Heart left ventricle (tissue), 16 donors: ENCODE measurements around the gene CEP63. TPM values are rescaled to one million over a fixed set of nuclear protein-coding genes. Genes with fewer than 3 reads are reported as not detected.

Experiments used
- ATAC-seq, 4 donors: fragments of 200-7000 bp; cut with Tn5 transposase; one replicate each; pipeline ENCODE4 v1.9.1; 2020 to 2022; ENCODE audit warnings: moderate library complexity in 4 of 4, mild to moderate bottlenecking in 3 of 4, moderate number of reproducible peaks in 1 of 4
- DNase-seq, 5 donors: peaks; one replicate each; pipeline ENCODE4 v3.0.0-alpha.2; 2020
- H3K27ac ChIP-seq, 12 donors: fragments of 200-600 bp; sonication (generic) in 4 of 12; one replicate each; pipeline versions ENCODE4 v1.5.0 to v1.8.0; 2016 to 2022; ENCODE audit warnings: mild to moderate bottlenecking in 2 of 12
- H3K27me3 ChIP-seq, 9 donors: fragments of 200-600 bp; sonication (generic) in 2 of 9; one replicate each; pipeline versions ENCODE4 v1.5.1 to v1.8.0; 2016 to 2022; ENCODE audit warnings: mild to moderate bottlenecking in 3 of 9
- H3K36me3 ChIP-seq, 9 donors: fragments of 200-600 bp; sonication (generic) in 2 of 9; one replicate each; pipeline versions ENCODE4 v1.5.0 to v1.8.0; 2018 to 2022; ENCODE audit warnings: mild to moderate bottlenecking in 2 of 9
- H3K4me1 ChIP-seq, 12 donors: fragments of 200-600 bp; sonication (generic) in 4 of 12; one replicate each; pipeline versions ENCODE4 v1.5.0 to v1.8.0; 2016 to 2022; ENCODE audit warnings: mild to moderate bottlenecking in 3 of 12
- H3K4me3 ChIP-seq, 12 donors: fragments of 200-600 bp; sonication (generic) in 4 of 12; one replicate each; pipeline versions ENCODE4 v1.5.0 to v1.8.0; 2017 to 2022; ENCODE audit warnings: mild to moderate bottlenecking in 9 of 12, moderate library complexity in 4 of 12
- H3K9me3 ChIP-seq, 12 donors: fragments of 200-600 bp; sonication (generic) in 4 of 12; one replicate each; pipeline versions ENCODE4 v1.5.0 to v1.8.0; 2016 to 2022; ENCODE audit warnings: mild to moderate bottlenecking in 1 of 12
- CTCF ChIP-seq, 12 donors: fragments of 200-600 bp; sonication (generic) in 4 of 12; IDR thresholded peaks; one replicate each; pipeline versions ENCODE4 v1.5.0 to v1.8.0; 2018 to 2022; ENCODE audit warnings: antibody characterized with exemption in 12 of 12, mild to moderate bottlenecking in 5 of 12
- POLR2A ChIP-seq, 2 donors: fragments of 450-650 bp; IDR thresholded peaks; one replicate each; pipeline ENCODE4 v1.6.1; 2017; ENCODE audit warnings: antibody characterized with exemption in 2 of 2, mild to moderate bottlenecking in 2 of 2, moderate library complexity in 2 of 2
- WGBS, 4 donors: extraction: QIAGEN DNeasy Blood & Tissue Kit in 2 of 4; methylation state at CpG; one replicate each; pipeline versions ENCODE4 v1.1.5 to v1.1.7; 2013 to 2018; 5-methylcytosine and 5-hydroxymethylcytosine counted together
- intact Hi-C, 10 donors: fragments of 100-400 bp; cut with DNase I; formaldehyde crosslinking; loops; one replicate each; pipeline versions ENCODE4 v1.11.1 to v1.14.2; 2022
- polyA plus RNA-seq, 2 donors: library from polyadenylated mRNA; stranded (reverse); fragments of 200-250 nt; gene quantifications; one replicate each; pipeline ENCODE4 v1.2.3, GENCODE V29; 2013
- total RNA-seq, 9 donors: library from RNA; depleted of rRNA in 2 of 9; stranded (reverse); fragments of >200 nt in 2 of 9; fragmentation: NEBNext Ultra II Directional in 3 of 9; extraction: Animal tissue kit (Norgen Biotek cat#: 25700) in 3 of 9; gene quantifications; one replicate each; pipeline versions ENCODE4 v1.1.0 to v1.2.4, GENCODE V29; 2016 to 2023
- donor health status: ischemic (EF 13 %, LVEDD 7.1; RV severe dilation, severe dysfunction).
- donor health status: healthy with polysubstance abuse.
- donor health status: DM: no; HTN: yes; CAD: no.
- donor health status: DM: no; HTN: no; CAD: no.
- donor health status: ischemic (EF 25% LVEDD 6.9; RV normal size, moderate dysfunction).
- donor health status: ischemic (EF 25% LVEDD 5.7; RV mildly dilated, moderate dysfunction).
- donor health status: healthy.
- donor health status: DM: yes; HTN: yes; CAD: no.
- donor health status: ischemic (EF 35%, LVEDD 5.7; RV mildly dilated, moderate dysfunction).
- donor health status: nonischemic (EF 11% LVEDD 7.7; RV severe dilation, severe dysfunction).
- donor health status: DM: yes; HTN: yes; CAD: no.
- donor health status: PGD.
- donor health status: ischemic (EF 29% LVEDD 5.4; RV normal size, mild dysfunction).
- donor health status: nonischemic (EF 23%, LVEDD 6.1; RV moderate dilation, normal function).

Gene CEP63
- total and polyA plus RNA-seq, 11 donors = 19.1 to 35.3 (median 29.5) TPM

- H3K36me3 ChIP-seq = peaks cover 0 to 3% (median 0%) of the 10 kb centered on the region in 9 donors
- 90 to 100% (median 95%) methylated on average over 3 to 4 of the region's 4 CpGs for WGBS, 4 donors
- H3K27ac ChIP-seq = no peak overlapping the region
- peaks cover 0 to 46% (median 35%) of the 10 kb centered on the region in 12 donors for H3K9me3 ChIP-seq
- peak in 3 of 12 donors; percentile 2 to 14 (median 11) for TF ChIP-seq CTCF (IDR thresholded peaks at IDR 0.05)
- TF ChIP-seq POLR2A (IDR thresholded peaks at IDR 0.05) = no peak
- DNase-seq = peak in 1 of 5 donors; percentile 57
- intact Hi-C loops = no loop called here
- peaks cover 0 to 16% (median 0%) of the 10 kb centered on the region in 12 donors for H3K4me1 ChIP-seq
- no peaks in the 10 kb centered on the region for H3K27me3 ChIP-seq
- peak in 2 of 4 donors; percentile 28 to 64 for ATAC-seq
- H3K4me3 ChIP-seq = no peak overlapping the region
Measured at GRCh38 chr3:134527037-134527436, 41.2 kb downstream of the CEP63 start.

GRCh38 chr3:134527538-134528186, 41.8 kb downstream of the CEP63 start:
- DNase-seq = no peak
- Histone ChIP-seq H3K27ac (no peak overlapping the region), H3K9me3 (peaks cover 0 to 40% (median 32%) of the 10 kb centered on the region in 12 donors), H3K4me1 (peaks cover 0 to 16% (median 0%) of the 10 kb centered on the region in 12 donors), H3K36me3 (peaks cover 0 to 6% (median under 1%) of the 10 kb centered on the region in 9 donors), H3K4me3 (no peak overlapping the region), H3K27me3 (no peaks in the 10 kb centered on the region)
- TF ChIP-seq POLR2A (IDR thresholded peaks at IDR 0.05) (no peak), CTCF (IDR thresholded peaks at IDR 0.05) (no peak)
- WGBS, 4 donors = 77 to 90% (median 84%) methylated on average over 6 to 7 of the region's 7 CpGs
- intact Hi-C loops = no loop called here
- peak; percentile 34 to 69 (median 55) for ATAC-seq

GRCh38 chr3:134533493-134533892, 47.6 kb downstream of the CEP63 start:
- no peak for DNase-seq
- Histone ChIP-seq H3K9me3 (no peaks in the 10 kb centered on the region), H3K36me3 (peaks cover 0 to 60% (median 31%) of the 10 kb centered on the region in 9 donors), H3K4me1 (peaks cover 0 to 16% (median 0%) of the 10 kb centered on the region in 12 donors), H3K27ac (no peak overlapping the region), H3K4me3 (no peak overlapping the region), H3K27me3 (no peaks in the 10 kb centered on the region)
- TF ChIP-seq POLR2A (IDR thresholded peaks at IDR 0.05) (no peak), CTCF (IDR thresholded peaks at IDR 0.05) (no peak)
- intact Hi-C loops = no loop called here
- ATAC-seq = no peak
- whole genome bisulfite sequencing, 4 donors = 72 to 90% (median 81%) methylated on average over 1 of the region's 1 CpG

- no peak overlapping the region for H3K27ac ChIP-seq
- H3K4me3 ChIP-seq = no peak overlapping the region
- DNase-seq (no peak), ATAC-seq (no peak)
- H3K4me1 ChIP-seq = peaks cover 0 to 12% (median 0%) of the 10 kb centered on the region in 12 donors
- intact Hi-C loops = no loop called here
- H3K27me3 ChIP-seq = no peaks in the 10 kb centered on the region
- no peaks in the 10 kb centered on the region for H3K9me3 ChIP-seq
- no peak for TF ChIP-seq CTCF (IDR thresholded peaks at IDR 0.05)
- H3K36me3 ChIP-seq = peaks cover 0 to 79% (median 43%) of the 10 kb centered on the region in 9 donors
- 85 to 90% (median 88%) methylated on average over 4 of the region's 4 CpGs for WGBS, 4 donors
Measured at GRCh38 chr3:134535186-134535970, 49.5 kb downstream of the CEP63 start.
